Thyroid gland (tissue), 4 donors: ENCODE measurements around the gene MEF2B.

Experiments
- CTCF ChIP-seq, 6 experiments: fragments of 200-600 bp in 3 of 6; fragments of 450-650 bp in 3 of 6; sonication (generic) in 3 of 6; IDR thresholded peaks; one replicate each; pipeline ENCODE4 v1.5.1; 2016 to 2019; ENCODE audit warnings: antibody characterized with exemption in 6 of 6, mild to moderate bottlenecking in 2 of 6, inconsistent platforms in 1 of 6, moderate library complexity in 1 of 6
- POLR2A ChIP-seq, 2 donors: fragments of 450-650 bp; IDR thresholded peaks; one replicate each; pipeline ENCODE4 v1.6.1; 2017; ENCODE audit warnings: antibody characterized with exemption in 2 of 2, mild to moderate bottlenecking in 2 of 2, moderate library complexity in 1 of 2

- no peak for TF ChIP-seq CTCF (IDR thresholded peaks at IDR 0.05)
- TF ChIP-seq POLR2A (IDR thresholded peaks at IDR 0.05): no peak
Measured at GRCh38 chr19:19145281-19145680, 24.8 kb downstream of the MEF2B start.
